GM12874 (cell line): ENCODE measurements around the gene IRAK3.

Experiments used
- CTCF ChIP-seq: IDR thresholded peaks from 2 replicates; pipeline ENCODE4 v1.5.1; 2011; ENCODE audit warnings: low read depth, mild to moderate bottlenecking, control low read depth, low read length, moderate library complexity; ENCODE audit not compliant: insufficient read depth

The IRAK3 gene

DNA sequence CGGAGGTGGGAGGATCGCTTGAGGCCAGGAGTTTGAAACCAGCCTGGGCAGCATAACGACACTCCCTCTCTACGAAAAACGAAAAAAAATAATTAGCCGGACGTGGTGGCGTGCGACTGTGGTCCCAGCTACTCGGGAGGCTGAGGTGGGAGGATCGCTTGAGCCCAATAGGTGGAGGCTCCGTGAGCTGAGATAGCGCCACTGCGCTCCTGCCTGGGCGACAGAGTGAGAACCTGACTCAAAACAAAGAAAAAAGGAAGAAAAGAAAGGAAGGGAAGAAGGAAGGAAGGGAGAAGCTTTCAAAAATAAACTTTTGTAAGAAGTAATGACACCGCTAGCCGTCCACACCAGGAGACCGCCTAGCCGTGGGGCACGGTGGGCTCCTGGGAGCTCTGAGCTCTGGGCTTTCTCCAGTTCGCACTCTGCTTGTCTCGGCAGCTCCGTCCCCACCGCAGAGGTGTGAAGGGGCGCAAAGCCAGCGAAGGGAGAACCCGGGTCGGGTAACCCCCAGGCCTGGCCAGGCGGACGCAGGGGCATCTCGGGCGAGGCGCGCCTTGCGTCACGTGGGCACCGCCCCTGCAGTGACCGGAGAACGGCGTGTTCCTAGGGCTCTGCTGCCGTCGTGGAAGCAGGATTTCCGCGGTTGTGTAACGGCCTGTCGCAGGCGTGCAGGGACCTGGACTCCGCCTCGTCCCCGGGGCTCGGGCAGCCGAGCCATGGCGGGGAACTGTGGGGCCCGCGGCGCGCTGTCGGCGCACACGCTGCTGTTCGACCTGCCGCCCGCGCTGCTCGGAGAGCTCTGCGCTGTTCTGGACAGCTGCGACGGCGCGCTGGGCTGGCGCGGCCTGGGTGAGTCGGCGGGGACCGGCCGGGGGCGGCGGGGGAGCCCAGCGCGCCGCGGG is at the start of gene IRAK3:
Gene IRAK3 (plus strand): TSS at position 631 of the 902 bp plus-strand sequence. CDS start 86 bp downstream, at position 717.
- no peak for TF ChIP-seq CTCF

DNA sequence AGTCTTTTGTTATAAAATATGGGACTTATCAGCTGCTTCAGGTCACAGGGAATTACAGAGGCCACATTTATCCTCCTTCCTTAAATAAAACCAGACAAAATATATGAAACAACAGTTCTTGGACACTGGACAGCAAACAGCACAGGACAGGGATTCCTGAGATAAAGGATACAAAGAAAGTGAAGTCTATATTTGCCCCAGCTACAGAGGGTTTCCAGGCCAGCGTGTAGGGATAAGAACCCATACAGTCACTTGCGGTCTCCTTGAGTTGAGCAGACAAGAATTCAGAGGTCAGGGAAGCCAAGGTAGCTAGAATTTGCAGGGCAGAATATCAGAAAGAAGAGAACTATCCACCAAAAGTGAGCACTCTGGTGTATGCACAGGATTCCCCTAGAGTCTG is 49.7 kb upstream of the IRAK3 start:
- no peak for TF ChIP-seq CTCF

DNA sequence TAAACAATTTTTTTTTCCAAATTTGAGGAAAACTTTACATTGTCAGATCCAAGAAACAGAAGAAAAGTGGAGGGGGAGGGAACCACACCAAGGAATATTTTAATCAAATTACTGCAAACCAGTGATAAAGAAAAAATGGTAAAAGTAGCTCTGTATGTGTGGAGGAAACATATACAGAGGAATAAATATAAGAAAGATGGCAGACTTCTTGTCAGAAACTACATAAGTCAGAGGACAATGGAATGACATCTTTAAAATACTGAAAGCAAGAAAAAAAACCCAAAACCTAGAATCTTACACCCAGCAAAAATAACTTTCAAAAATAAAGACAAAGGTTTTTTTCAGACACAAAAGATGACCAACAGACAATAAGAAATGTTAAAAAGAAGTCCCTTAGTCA is 48.3 kb upstream of the IRAK3 start:
- TF ChIP-seq CTCF = no peak

- no peak for TF ChIP-seq CTCF
Observed at GRCh38 chr12:66141299-66141698, 47.7 kb upstream of the IRAK3 start.

DNA sequence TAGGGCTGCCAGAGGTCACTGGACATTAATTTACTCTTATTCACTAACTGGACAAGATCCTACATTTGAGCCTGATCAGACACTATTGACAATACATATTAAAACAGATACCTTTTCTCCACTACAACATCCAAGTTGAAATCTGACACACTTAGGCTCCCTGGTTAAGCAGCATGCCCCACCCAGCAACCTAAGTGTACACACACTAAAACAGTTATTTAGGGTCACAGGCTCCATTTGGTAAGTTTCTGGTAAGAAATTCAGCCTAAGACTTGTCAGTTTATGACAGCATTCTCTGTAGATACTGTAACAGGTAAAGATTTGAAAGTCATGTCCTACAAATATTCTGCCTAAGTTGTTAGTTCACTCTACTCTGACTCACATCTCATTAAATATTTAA is 46.2 kb upstream of the IRAK3 start:
- TF ChIP-seq CTCF = no peak

GRCh38 chr12:66143868-66144267 is 45.1 kb upstream of the IRAK3 start:
- TF ChIP-seq CTCF = no peak

DNA sequence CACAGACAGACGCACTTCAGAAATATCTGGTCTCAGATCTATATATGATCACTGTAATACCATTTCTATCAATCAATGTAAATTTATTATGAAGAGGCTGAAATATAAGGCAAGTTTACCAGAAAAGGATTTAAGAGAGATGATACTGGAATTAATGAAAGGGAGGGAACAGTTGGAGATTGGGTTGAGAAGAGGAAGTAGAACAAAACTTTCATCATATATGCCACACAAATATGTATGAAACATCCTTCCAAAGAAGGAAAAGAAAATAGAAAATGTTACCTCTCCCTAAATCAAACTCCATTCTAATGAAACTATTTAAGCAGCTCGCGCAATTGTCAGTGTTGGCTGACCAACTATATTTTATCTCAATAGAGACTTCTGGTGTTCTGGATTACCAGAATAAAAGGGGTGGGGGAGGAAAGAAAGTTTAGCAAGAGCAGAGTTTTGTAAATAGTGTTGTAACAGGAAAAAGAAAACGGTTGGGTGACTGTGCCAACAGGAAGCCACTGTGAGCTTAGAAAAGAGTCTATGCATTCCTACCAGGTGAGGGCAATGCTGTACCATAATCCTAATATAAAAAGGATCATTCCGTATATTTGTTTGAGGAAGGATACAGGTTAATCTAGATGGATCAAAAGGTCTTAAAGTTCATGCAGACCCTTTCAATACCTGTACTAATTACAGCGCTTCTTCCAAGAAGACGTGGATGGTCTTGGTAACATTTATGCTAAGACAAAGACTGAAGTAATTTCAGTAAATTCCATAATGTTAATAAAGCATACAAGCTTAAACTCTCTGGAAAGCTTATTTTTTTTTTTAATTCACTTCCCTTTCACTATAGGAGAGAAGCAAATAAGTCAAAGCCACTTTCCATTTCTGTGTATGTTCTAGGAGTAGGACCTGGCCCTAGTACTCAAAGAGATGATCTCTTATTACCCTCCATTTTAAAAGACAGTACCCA is 43.9 kb upstream of the IRAK3 start:
- 0 out of 2 replicates have a peak, but pooled peaks have one; percentile 24 for TF ChIP-seq CTCF
